WTC11 (cell line): Measurements from ENCODE around the gene TTLL10. TPM values are rescaled to one million over a fixed set of nuclear protein-coding genes. Genes with fewer than 3 reads are reported as not detected.

ENCODE experiments used
- ATAC-seq: fragments of 200-7000 bp; cut with Tn5 transposase; 2 replicates; pipeline ENCODE4 v1.10.0; 2021; ENCODE audit warnings: mild to moderate bottlenecking, moderate library complexity
- CTCF ChIA-PET: fragments of 300-600 bp; sonication (Branson Sonifier 250); formaldehyde crosslinking; loops from one replicate; lab custom pipeline; 2021; ENCODE audit warnings: antibody characterized with exemption; lab: Charles Lee
- POLR2A ChIA-PET: fragments of 350-600 bp; sonication (Branson Sonifier 250); formaldehyde crosslinking; loops from one replicate; lab custom pipeline; 2021; ENCODE audit warnings: antibody characterized with exemption; lab: Charles Lee
- DNase-seq: peaks from one replicate; pipeline ENCODE4 v3.0.0; 2021; ENCODE audit warnings: low spot score
- H3K27ac Mint-ChIP-seq: 2 replicates; pipeline ENCODE4 v1.8.0; 2021; ENCODE audit warnings: mixed read lengths
- H3K27me3 Mint-ChIP-seq: 2 replicates; pipeline ENCODE4 v1.8.0; 2021; ENCODE audit warnings: low read depth, mild to moderate bottlenecking, moderate library complexity, mixed read lengths
- H3K36me3 Mint-ChIP-seq: 2 replicates; pipeline ENCODE4 v1.8.0; 2021; ENCODE audit warnings: mixed read lengths
- H3K4me1 Mint-ChIP-seq: 2 replicates; pipeline ENCODE4 v1.8.0; 2022; ENCODE audit warnings: mixed read lengths
- H3K4me3 Mint-ChIP-seq: 2 replicates; pipeline ENCODE4 v1.8.0; 2021; ENCODE audit warnings: mild to moderate bottlenecking, moderate library complexity, mixed read lengths
- H3K9me3 Mint-ChIP-seq: 2 replicates; pipeline ENCODE4 v1.8.0; 2021; ENCODE audit warnings: mixed read lengths
- CBFB ChIP-seq: sonication (generic); formaldehyde crosslinking; IDR thresholded peaks from 2 replicates; pipeline ENCODE4 v1.8.1; 2022; ENCODE audit warnings: mild to moderate bottlenecking, low read depth, missing genetic modification reagents
- CREB1 ChIP-seq: sonication (generic); formaldehyde crosslinking; IDR thresholded peaks from 2 replicates; pipeline ENCODE4 v1.8.0; 2023; ENCODE audit warnings: mild to moderate bottlenecking, missing genetic modification reagents
- CREM ChIP-seq: sonication (generic); formaldehyde crosslinking; IDR thresholded peaks from 2 replicates; pipeline ENCODE4 v1.8.1; 2022; ENCODE audit warnings: mild to moderate bottlenecking, missing genetic modification reagents, moderate library complexity
- ESRRA ChIP-seq: sonication (generic); formaldehyde crosslinking; IDR thresholded peaks from 2 replicates; pipeline ENCODE4 v1.8.1; 2022; ENCODE audit warnings: mild to moderate bottlenecking, missing genetic modification reagents, borderline replicate concordance
- GRHL2 ChIP-seq: fragments of 250-450 bp; sonication (Bioruptor Pico); IDR thresholded peaks from 2 replicates; pipeline ENCODE4 v1.8.0; 2022; ENCODE audit warnings: mild to moderate bottlenecking, moderate library complexity; ENCODE audit not compliant: insufficient replicate concordance, severe bottlenecking
- JAZF1 ChIP-seq: fragments of 250-450 bp; sonication (Bioruptor Pico); IDR thresholded peaks from 2 replicates; pipeline ENCODE4 v1.9.0; 2021; ENCODE audit warnings: moderate library complexity, mild to moderate bottlenecking, inconsistent platforms
- NFE2L1 ChIP-seq: sonication (generic); formaldehyde crosslinking; IDR thresholded peaks from 2 replicates; pipeline ENCODE4 v1.8.1; 2023; ENCODE audit warnings: missing genetic modification reagents
- ZBTB21 ChIP-seq: sonication (generic); formaldehyde crosslinking; IDR thresholded peaks from 2 replicates; pipeline ENCODE4 v1.8.1; 2023; ENCODE audit warnings: mild to moderate bottlenecking, missing genetic modification reagents, borderline replicate concordance
- ZNF232 ChIP-seq: sonication (generic); formaldehyde crosslinking; IDR thresholded peaks from 2 replicates; pipeline ENCODE4 v1.8.0; 2022; ENCODE audit warnings: mild to moderate bottlenecking, missing genetic modification reagents
- ZNF263 ChIP-seq: sonication (generic); formaldehyde crosslinking; IDR thresholded peaks from 2 replicates; pipeline ENCODE4 v1.8.1; 2022; ENCODE audit warnings: low read depth, mild to moderate bottlenecking, moderate library complexity, missing genetic modification reagents
- total RNA-seq: library from RNA; stranded (reverse); gene quantifications from 3 replicates; pipeline ENCODE4 v1.2.3, GENCODE V29; 2021
- TF ChIP-seq, protein P1 (sequence below): sonication (generic); formaldehyde crosslinking; IDR thresholded peaks from 2 replicates; pipeline ENCODE4 v1.8.0; 2023; ENCODE audit warnings: missing genetic modification reagents, mild to moderate bottlenecking, borderline replicate concordance
- TF ChIP-seq, protein P2 (sequence below): fragments of 250-450 bp; sonication (Bioruptor Pico); IDR thresholded peaks from 2 replicates; pipeline ENCODE4 v1.9.0; 2021; ENCODE audit warnings: mild to moderate bottlenecking, borderline replicate concordance
- TF ChIP-seq, protein P3 (sequence below): sonication (generic); formaldehyde crosslinking; IDR thresholded peaks from 2 replicates; pipeline ENCODE4 v1.8.0; 2022; ENCODE audit warnings: mild to moderate bottlenecking, missing genetic modification reagents
- TF ChIP-seq, protein P4 (sequence below): fragments of 250-450 bp; sonication (Bioruptor Pico); IDR thresholded peaks from 2 replicates; pipeline ENCODE4 v1.8.0; 2021; ENCODE audit warnings: mild to moderate bottlenecking
- TF ChIP-seq, protein P5 (sequence below): sonication (generic); formaldehyde crosslinking; IDR thresholded peaks from 2 replicates; pipeline ENCODE4 v1.8.1; 2022; ENCODE audit warnings: missing genetic modification reagents, borderline replicate concordance
- TF ChIP-seq, protein P6 (sequence below): sonication (generic); formaldehyde crosslinking; IDR thresholded peaks from 2 replicates; pipeline ENCODE4 v1.8.1; 2023; ENCODE audit warnings: mild to moderate bottlenecking, missing genetic modification reagents, moderate library complexity

Gene TTLL10
- total RNA-seq, 1 experiment from 2014 or later, result 1.1 TPM

DNA sequence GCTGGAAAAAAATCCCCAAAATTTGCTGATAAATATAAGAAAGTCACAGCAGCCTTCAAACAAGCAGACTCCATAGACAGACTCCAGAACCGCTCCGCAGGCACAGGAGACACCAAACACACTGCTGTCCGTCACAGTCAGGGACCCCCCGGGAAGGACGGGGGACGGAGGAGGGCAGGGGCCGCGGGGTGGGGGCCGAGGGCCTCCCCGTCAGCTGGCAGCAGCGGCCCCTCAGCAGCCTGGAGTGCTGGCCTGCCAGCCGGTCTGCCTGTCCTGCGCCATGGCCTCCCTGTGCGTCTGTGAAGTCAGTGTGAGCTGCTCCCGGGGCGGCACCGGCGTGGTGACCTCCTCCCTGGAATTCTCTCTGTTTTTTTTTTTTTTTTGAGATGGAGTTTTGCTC, 47.7 kb upstream of the TTLL10 start:
- Mint-ChIP-seq H3K9me3 (peaks cover 9% of the 10 kb centered on the region), H3K27ac (no peak overlapping the region), H3K4me3 (no peak overlapping the region), H3K36me3 (no peaks in the 10 kb centered on the region), H3K27me3 (no peaks in the 10 kb centered on the region; the same call in 1 of the 2 replicates), H3K4me1 (no peaks in the 10 kb centered on the region)
- ChIA-PET CTCF (interaction anchor here (1.5 kb wide), 1 partner anchor 166 kb away, joined by 6 read pairs; no protein-coding TSS in a partner anchor), POLR2A (no interaction called here)
- TF ChIP-seq JAZF1 (CRISPR knock-in tag) (no peak), GRHL2 (CRISPR knock-in tag) (no peak), ESRRA (CRISPR knock-in tag) (no peak), ZNF232 (CRISPR knock-in tag) (no peak), CBFB (CRISPR knock-in tag) (no peak), ZNF263 (CRISPR knock-in tag) (no peak), CREB1 (no peak), ZBTB21 (CRISPR knock-in tag) (no peak), CREM (CRISPR knock-in tag) (no peak), NFE2L1 (no peak)
- TF ChIP-seq, protein P1, sequence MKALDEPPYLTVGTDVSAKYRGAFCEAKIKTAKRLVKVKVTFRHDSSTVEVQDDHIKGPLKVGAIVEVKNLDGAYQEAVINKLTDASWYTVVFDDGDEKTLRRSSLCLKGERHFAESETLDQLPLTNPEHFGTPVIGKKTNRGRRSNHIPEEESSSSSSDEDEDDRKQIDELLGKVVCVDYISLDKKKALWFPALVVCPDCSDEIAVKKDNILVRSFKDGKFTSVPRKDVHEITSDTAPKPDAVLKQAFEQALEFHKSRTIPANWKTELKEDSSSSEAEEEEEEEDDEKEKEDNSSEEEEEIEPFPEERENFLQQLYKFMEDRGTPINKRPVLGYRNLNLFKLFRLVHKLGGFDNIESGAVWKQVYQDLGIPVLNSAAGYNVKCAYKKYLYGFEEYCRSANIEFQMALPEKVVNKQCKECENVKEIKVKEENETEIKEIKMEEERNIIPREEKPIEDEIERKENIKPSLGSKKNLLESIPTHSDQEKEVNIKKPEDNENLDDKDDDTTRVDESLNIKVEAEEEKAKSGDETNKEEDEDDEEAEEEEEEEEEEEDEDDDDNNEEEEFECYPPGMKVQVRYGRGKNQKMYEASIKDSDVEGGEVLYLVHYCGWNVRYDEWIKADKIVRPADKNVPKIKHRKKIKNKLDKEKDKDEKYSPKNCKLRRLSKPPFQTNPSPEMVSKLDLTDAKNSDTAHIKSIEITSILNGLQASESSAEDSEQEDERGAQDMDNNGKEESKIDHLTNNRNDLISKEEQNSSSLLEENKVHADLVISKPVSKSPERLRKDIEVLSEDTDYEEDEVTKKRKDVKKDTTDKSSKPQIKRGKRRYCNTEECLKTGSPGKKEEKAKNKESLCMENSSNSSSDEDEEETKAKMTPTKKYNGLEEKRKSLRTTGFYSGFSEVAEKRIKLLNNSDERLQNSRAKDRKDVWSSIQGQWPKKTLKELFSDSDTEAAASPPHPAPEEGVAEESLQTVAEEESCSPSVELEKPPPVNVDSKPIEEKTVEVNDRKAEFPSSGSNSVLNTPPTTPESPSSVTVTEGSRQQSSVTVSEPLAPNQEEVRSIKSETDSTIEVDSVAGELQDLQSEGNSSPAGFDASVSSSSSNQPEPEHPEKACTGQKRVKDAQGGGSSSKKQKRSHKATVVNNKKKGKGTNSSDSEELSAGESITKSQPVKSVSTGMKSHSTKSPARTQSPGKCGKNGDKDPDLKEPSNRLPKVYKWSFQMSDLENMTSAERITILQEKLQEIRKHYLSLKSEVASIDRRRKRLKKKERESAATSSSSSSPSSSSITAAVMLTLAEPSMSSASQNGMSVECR (CRISPR knock-in tag), result no peak
- TF ChIP-seq, protein P2, sequence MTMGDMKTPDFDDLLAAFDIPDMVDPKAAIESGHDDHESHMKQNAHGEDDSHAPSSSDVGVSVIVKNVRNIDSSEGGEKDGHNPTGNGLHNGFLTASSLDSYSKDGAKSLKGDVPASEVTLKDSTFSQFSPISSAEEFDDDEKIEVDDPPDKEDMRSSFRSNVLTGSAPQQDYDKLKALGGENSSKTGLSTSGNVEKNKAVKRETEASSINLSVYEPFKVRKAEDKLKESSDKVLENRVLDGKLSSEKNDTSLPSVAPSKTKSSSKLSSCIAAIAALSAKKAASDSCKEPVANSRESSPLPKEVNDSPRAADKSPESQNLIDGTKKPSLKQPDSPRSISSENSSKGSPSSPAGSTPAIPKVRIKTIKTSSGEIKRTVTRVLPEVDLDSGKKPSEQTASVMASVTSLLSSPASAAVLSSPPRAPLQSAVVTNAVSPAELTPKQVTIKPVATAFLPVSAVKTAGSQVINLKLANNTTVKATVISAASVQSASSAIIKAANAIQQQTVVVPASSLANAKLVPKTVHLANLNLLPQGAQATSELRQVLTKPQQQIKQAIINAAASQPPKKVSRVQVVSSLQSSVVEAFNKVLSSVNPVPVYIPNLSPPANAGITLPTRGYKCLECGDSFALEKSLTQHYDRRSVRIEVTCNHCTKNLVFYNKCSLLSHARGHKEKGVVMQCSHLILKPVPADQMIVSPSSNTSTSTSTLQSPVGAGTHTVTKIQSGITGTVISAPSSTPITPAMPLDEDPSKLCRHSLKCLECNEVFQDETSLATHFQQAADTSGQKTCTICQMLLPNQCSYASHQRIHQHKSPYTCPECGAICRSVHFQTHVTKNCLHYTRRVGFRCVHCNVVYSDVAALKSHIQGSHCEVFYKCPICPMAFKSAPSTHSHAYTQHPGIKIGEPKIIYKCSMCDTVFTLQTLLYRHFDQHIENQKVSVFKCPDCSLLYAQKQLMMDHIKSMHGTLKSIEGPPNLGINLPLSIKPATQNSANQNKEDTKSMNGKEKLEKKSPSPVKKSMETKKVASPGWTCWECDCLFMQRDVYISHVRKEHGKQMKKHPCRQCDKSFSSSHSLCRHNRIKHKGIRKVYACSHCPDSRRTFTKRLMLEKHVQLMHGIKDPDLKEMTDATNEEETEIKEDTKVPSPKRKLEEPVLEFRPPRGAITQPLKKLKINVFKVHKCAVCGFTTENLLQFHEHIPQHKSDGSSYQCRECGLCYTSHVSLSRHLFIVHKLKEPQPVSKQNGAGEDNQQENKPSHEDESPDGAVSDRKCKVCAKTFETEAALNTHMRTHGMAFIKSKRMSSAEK (CRISPR knock-in tag), result no peak
- TF ChIP-seq, protein P3, sequence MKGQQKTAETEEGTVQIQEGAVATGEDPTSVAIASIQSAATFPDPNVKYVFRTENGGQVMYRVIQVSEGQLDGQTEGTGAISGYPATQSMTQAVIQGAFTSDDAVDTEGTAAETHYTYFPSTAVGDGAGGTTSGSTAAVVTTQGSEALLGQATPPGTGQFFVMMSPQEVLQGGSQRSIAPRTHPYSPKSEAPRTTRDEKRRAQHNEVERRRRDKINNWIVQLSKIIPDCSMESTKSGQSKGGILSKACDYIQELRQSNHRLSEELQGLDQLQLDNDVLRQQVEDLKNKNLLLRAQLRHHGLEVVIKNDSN (CRISPR knock-in tag), result no peak
- TF ChIP-seq, protein P4, sequence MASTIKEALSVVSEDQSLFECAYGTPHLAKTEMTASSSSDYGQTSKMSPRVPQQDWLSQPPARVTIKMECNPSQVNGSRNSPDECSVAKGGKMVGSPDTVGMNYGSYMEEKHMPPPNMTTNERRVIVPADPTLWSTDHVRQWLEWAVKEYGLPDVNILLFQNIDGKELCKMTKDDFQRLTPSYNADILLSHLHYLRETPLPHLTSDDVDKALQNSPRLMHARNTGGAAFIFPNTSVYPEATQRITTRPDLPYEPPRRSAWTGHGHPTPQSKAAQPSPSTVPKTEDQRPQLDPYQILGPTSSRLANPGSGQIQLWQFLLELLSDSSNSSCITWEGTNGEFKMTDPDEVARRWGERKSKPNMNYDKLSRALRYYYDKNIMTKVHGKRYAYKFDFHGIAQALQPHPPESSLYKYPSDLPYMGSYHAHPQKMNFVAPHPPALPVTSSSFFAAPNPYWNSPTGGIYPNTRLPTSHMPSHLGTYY (CRISPR knock-in tag), result no peak
- TF ChIP-seq, protein P5, sequence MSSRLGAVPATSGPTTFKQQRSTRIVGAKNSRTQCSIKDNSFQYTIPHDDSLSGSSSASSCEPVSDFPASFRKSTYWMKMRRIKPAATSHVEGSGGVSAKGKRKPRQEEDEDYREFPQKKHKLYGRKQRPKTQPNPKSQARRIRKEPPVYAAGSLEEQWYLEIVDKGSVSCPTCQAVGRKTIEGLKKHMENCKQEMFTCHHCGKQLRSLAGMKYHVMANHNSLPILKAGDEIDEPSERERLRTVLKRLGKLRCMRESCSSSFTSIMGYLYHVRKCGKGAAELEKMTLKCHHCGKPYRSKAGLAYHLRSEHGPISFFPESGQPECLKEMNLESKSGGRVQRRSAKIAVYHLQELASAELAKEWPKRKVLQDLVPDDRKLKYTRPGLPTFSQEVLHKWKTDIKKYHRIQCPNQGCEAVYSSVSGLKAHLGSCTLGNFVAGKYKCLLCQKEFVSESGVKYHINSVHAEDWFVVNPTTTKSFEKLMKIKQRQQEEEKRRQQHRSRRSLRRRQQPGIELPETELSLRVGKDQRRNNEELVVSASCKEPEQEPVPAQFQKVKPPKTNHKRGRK (CRISPR knock-in tag), result no peak
- TF ChIP-seq, protein P6, sequence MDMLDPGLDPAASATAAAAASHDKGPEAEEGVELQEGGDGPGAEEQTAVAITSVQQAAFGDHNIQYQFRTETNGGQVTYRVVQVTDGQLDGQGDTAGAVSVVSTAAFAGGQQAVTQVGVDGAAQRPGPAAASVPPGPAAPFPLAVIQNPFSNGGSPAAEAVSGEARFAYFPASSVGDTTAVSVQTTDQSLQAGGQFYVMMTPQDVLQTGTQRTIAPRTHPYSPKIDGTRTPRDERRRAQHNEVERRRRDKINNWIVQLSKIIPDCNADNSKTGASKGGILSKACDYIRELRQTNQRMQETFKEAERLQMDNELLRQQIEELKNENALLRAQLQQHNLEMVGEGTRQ (CRISPR knock-in tag), result no peak
- DNase-seq (no peak), ATAC-seq (no peak)
